ENCODE measurements around the gene INPP5A. TPM values are rescaled to one million over a fixed set of nuclear protein-coding genes. Genes with fewer than 3 reads are reported as not detected.

INPP5A gene
- total RNA-seq, 1 experiment from 2014 or later: 12.3 TPM

- Histone ChIP-seq H3K9me3 (ENCODE audit: control insufficient read depth in 1 of 2, insufficient read depth in 1 of 2, low read depth in 1 of 2, low read length in 2 of 2) (no peaks in the 10 kb centered on the region), H3K79me2 (ENCODE audit: insufficient read depth, low read length) (no peaks in the 10 kb centered on the region), H3K9ac (ENCODE audit: low read length) (no peak overlapping the region), H2AFZ (ENCODE audit: low read depth, low read length, poor library complexity, severe bottlenecking) (no peak overlapping the region), H3K27me3 (ENCODE audit: insufficient read depth, low read length) (no peaks in the 10 kb centered on the region), H3K4me3 (replicated peaks in 1 of 2; ENCODE audit: low read depth in 1 of 2, low read length in 2 of 2) (no peak overlapping the region), H4K20me1 (ENCODE audit: insufficient read depth) (no peaks in the 10 kb centered on the region), H3K36me3 (ENCODE audit: control insufficient read depth in 1 of 2, insufficient read depth in 2 of 2, low read length in 2 of 2) (no peaks in the 10 kb centered on the region), H3K27ac (ENCODE audit: low read depth, low read length) (no peak overlapping the region), H3K4me1 (ENCODE audit: control insufficient read depth in 1 of 2, insufficient read depth in 2 of 2, low read length in 2 of 2) (no peaks in the 10 kb centered on the region), H3K4me2 (ENCODE audit: low read length) (no peak overlapping the region), H3K9me2 (ENCODE audit: insufficient read depth) (no peaks in the 10 kb centered on the region)
- intact Hi-C loops (cut with micrococcal nuclease): no loop called here
- BruUV-seq (replicated peaks): no TSS peak
- no peak for DNase-seq (ENCODE audit: low read depth, low spot score)
- CTCF ChIA-PET: no interaction called here
- RAD21 ChIA-PET (ENCODE audit: low non-redundant PET in 1 of 2, low total read pairs in 2 of 2, uncharacterized antibody in 2 of 2, unreplicated experiment in 2 of 2): no interaction called here
- no peak for ATAC-seq
- no peak for TF ChIP-seq JUND (IDR thresholded peaks at IDR 0.05)
- POLR2A ChIA-PET: no interaction called here
Observed at GRCh38 chr10:132641401-132641800, 103.8 kb downstream of the INPP5A start.

- H3K9me3 ChIP-seq (ENCODE audit: control insufficient read depth in 1 of 2, insufficient read depth in 1 of 2, low read depth in 1 of 2, low read length in 2 of 2): no peaks in the 10 kb centered on the region
- no TSS peak for BruUV-seq (replicated peaks)
Observed at GRCh38 chr10:132641966-132642731, 104.6 kb downstream of the INPP5A start.

More at GRCh38 chr10:132641966-132642731, 104.6 kb downstream of the INPP5A start:
- no peak overlapping the region for H3K4me3 ChIP-seq (replicated peaks in 1 of 2; ENCODE audit: low read depth in 1 of 2, low read length in 2 of 2)
- ChIA-PET POLR2A (no interaction called here), RAD21 (ENCODE audit: low non-redundant PET in 1 of 2, low total read pairs in 2 of 2, uncharacterized antibody in 2 of 2, unreplicated experiment in 2 of 2) (no interaction called here), CTCF (no interaction called here)
- H3K9me2 ChIP-seq (ENCODE audit: insufficient read depth): no peaks in the 10 kb centered on the region
- no peaks in the 10 kb centered on the region for H3K27me3 ChIP-seq (ENCODE audit: insufficient read depth, low read length)
- intact Hi-C loops (cut with micrococcal nuclease): no loop called here
- H3K4me1 ChIP-seq (ENCODE audit: control insufficient read depth in 1 of 2, insufficient read depth in 2 of 2, low read length in 2 of 2): no peaks in the 10 kb centered on the region
- no peak overlapping the region for H3K9ac ChIP-seq (ENCODE audit: low read length)
- no peaks in the 10 kb centered on the region for H3K79me2 ChIP-seq (ENCODE audit: insufficient read depth, low read length)
- DNase-seq (ENCODE audit: low read depth, low spot score): no peak
- no peak overlapping the region for H3K4me2 ChIP-seq (ENCODE audit: low read length)
- no peak overlapping the region for H3K27ac ChIP-seq (ENCODE audit: low read depth, low read length)
- no peak overlapping the region for H2AFZ ChIP-seq (ENCODE audit: low read depth, low read length, poor library complexity, severe bottlenecking)
- no peaks in the 10 kb centered on the region for H3K36me3 ChIP-seq (ENCODE audit: control insufficient read depth in 1 of 2, insufficient read depth in 2 of 2, low read length in 2 of 2)
- no peak for TF ChIP-seq CTCF (IDR thresholded peaks at IDR 0.05 in 2 of 3, conservative IDR thresholded peaks at IDR 0.05 in 1 of 3; ENCODE audit: borderline replicate concordance in 1 of 3, insufficient read depth in 1 of 3, low read depth in 2 of 3, low read length in 2 of 3)
- no peak for TF ChIP-seq JUND (IDR thresholded peaks at IDR 0.05)
- TF ChIP-seq POLR2AphosphoS5 (IDR thresholded peaks at IDR 0.05; ENCODE audit: low read depth, low read length): no peak
- no peak for TF ChIP-seq SIN3A (IDR thresholded peaks at IDR 0.05; ENCODE audit: low read depth)
- no peak for TF ChIP-seq EZH2phosphoT487 (IDR thresholded peaks at IDR 0.05; ENCODE audit: borderline replicate concordance)
- no peak for TF ChIP-seq EZH2 (IDR thresholded peaks at IDR 0.05)
- no peak for TF ChIP-seq CEBPB (IDR thresholded peaks at IDR 0.05; ENCODE audit: low read depth)
- no peak for TF ChIP-seq CBX3 (IDR thresholded peaks at IDR 0.05; ENCODE audit: low read depth)
- TF ChIP-seq SRF (IDR thresholded peaks at IDR 0.05; ENCODE audit: low read depth): no peak
- TF ChIP-seq, protein P1, sequence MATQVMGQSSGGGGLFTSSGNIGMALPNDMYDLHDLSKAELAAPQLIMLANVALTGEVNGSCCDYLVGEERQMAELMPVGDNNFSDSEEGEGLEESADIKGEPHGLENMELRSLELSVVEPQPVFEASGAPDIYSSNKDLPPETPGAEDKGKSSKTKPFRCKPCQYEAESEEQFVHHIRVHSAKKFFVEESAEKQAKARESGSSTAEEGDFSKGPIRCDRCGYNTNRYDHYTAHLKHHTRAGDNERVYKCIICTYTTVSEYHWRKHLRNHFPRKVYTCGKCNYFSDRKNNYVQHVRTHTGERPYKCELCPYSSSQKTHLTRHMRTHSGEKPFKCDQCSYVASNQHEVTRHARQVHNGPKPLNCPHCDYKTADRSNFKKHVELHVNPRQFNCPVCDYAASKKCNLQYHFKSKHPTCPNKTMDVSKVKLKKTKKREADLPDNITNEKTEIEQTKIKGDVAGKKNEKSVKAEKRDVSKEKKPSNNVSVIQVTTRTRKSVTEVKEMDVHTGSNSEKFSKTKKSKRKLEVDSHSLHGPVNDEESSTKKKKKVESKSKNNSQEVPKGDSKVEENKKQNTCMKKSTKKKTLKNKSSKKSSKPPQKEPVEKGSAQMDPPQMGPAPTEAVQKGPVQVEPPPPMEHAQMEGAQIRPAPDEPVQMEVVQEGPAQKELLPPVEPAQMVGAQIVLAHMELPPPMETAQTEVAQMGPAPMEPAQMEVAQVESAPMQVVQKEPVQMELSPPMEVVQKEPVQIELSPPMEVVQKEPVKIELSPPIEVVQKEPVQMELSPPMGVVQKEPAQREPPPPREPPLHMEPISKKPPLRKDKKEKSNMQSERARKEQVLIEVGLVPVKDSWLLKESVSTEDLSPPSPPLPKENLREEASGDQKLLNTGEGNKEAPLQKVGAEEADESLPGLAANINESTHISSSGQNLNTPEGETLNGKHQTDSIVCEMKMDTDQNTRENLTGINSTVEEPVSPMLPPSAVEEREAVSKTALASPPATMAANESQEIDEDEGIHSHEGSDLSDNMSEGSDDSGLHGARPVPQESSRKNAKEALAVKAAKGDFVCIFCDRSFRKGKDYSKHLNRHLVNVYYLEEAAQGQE (IDR thresholded peaks at IDR 0.05; ENCODE audit: low read depth): no peak
- no peaks in the 10 kb centered on the region for H4K20me1 ChIP-seq (ENCODE audit: insufficient read depth)
- no peak for ATAC-seq
